Prostate gland (tissue), 2 donors: ENCODE results near the gene WFDC2. TPM values are rescaled to one million over a fixed set of nuclear protein-coding genes. Genes with fewer than 3 reads are reported as not detected.

Source experiments
- DNase-seq: peaks from one replicate; pipeline ENCODE4 v3.0.0-alpha.2; 2019; ENCODE audit warnings: low spot score
- H3K27ac ChIP-seq, 2 donors: fragments of 200-600 bp; sonication (generic); 2 replicates each; pipeline ENCODE4 v1.5.1; 2017 to 2019
- H3K27me3 ChIP-seq: fragments of 200-600 bp; sonication (generic); replicated peaks from 2 replicates; pipeline ENCODE4 v1.5.1; 2019; ENCODE audit not compliant: insufficient read depth
- H3K36me3 ChIP-seq, 2 donors: fragments of 200-600 bp; sonication (generic); 1 replicate in 1 of 2; 2 replicates in 1 of 2; pipeline versions ENCODE4 v1.5.1 to v1.8.1; 2017 to 2019
- H3K4me1 ChIP-seq: fragments of 200-600 bp; sonication (generic); replicated peaks from 2 replicates; pipeline ENCODE4 v1.5.1; 2019
- H3K4me3 ChIP-seq, 2 donors: fragments of 200-600 bp; sonication (generic); 2 replicates each; pipeline ENCODE4 v1.5.1; 2017 to 2019
- H3K9me3 ChIP-seq: fragments of 200-600 bp; sonication (generic); 2 replicates; pipeline ENCODE4 v1.5.1; 2017
- POLR2A ChIP-seq: fragments of 450-650 bp; IDR thresholded peaks from one replicate; pipeline ENCODE4 v1.6.1; 2016; ENCODE audit warnings: antibody characterized with exemption, mild to moderate bottlenecking
- POLR2AphosphoS5 ChIP-seq: sonication (generic); formaldehyde crosslinking; IDR thresholded peaks from one replicate; pipeline ENCODE4 v1.6.1; 2017; ENCODE audit warnings: antibody characterized with exemption
- WGBS: methylation state at CpG from one replicate; pipeline ENCODE4 v1.1.5; 2018; 5-methylcytosine and 5-hydroxymethylcytosine counted together
- intact Hi-C: fragments of 100-400 bp; cut with DNase I; formaldehyde crosslinking; loops from one replicate; pipeline ENCODE4 v1.14.2; 2022
- total RNA-seq, 2 donors: library from RNA; depleted of rRNA; stranded (reverse); fragments of >200 nt; gene quantifications; one replicate each; pipeline ENCODE4 v1.1.0, GENCODE V29; 2016
- TF ChIP-seq, protein P1 (sequence below), 4 experiments: fragments of 200-600 bp in 2 of 4; fragments of 450-650 bp in 2 of 4; sonication (generic) in 2 of 4; IDR thresholded peaks; 1 replicate in 3 of 4; 2 replicates in 1 of 4; pipeline ENCODE4 v1.5.1; 2016 to 2019; ENCODE audit warnings: antibody characterized with exemption in 4 of 4, mild to moderate bottlenecking in 2 of 4, moderate library complexity in 2 of 4

Gene WFDC2
- total RNA-seq, 2 donors from 2014 or later, result 100.0 to 122 TPM

GRCh38 chr20:45484676-45485075 is 15.1 kb downstream of the WFDC2 start:
- Histone ChIP-seq H3K9me3 (no peaks in the 10 kb centered on the region), H3K27me3 (no peaks in the 10 kb centered on the region), H3K27ac (no peak overlapping the region), H3K4me3 (no peak overlapping the region), H3K4me1 (no peaks in the 10 kb centered on the region), H3K36me3 (no peaks in the 10 kb centered on the region)
- DNase-seq, result no peak
- intact Hi-C loops, result no loop called here
- WGBS, result 54% methylated on average over 6 of the region's 6 CpGs
- TF ChIP-seq POLR2A (no peak), POLR2AphosphoS5 (no peak)
- TF ChIP-seq, protein P1, sequence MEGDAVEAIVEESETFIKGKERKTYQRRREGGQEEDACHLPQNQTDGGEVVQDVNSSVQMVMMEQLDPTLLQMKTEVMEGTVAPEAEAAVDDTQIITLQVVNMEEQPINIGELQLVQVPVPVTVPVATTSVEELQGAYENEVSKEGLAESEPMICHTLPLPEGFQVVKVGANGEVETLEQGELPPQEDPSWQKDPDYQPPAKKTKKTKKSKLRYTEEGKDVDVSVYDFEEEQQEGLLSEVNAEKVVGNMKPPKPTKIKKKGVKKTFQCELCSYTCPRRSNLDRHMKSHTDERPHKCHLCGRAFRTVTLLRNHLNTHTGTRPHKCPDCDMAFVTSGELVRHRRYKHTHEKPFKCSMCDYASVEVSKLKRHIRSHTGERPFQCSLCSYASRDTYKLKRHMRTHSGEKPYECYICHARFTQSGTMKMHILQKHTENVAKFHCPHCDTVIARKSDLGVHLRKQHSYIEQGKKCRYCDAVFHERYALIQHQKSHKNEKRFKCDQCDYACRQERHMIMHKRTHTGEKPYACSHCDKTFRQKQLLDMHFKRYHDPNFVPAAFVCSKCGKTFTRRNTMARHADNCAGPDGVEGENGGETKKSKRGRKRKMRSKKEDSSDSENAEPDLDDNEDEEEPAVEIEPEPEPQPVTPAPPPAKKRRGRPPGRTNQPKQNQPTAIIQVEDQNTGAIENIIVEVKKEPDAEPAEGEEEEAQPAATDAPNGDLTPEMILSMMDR (IDR thresholded peaks at IDR 0.05), result no peak

DNA sequence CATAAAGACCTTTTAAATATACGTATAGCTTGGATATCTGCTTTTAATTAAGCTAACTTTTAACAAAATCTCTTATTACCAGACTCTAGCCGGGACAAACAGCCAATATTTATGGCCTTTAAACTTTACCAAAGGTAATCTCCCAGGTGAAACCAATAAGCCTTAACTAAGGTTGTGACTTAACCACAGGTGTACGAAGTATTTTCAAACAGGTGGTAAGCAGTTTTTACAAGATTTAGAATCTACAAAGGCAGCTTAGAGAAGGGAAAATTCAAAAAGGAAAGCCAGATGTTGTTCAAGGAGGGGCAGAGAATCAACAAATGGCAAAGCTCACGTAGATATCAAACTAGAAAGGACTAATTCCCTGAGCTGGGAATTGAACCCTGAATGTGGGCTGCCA is 15.8 kb downstream of the WFDC2 start:
- no peak overlapping the region for H3K4me3 ChIP-seq
- TF ChIP-seq POLR2AphosphoS5 (no peak), POLR2A (no peak)
- TF ChIP-seq, protein P1 (IDR thresholded peaks at IDR 0.05), result no peak
- H3K27me3 ChIP-seq, result no peaks in the 10 kb centered on the region
- no peaks in the 10 kb centered on the region for H3K4me1 ChIP-seq
- no peak for DNase-seq
- 66% methylated on average over 4 of the region's 4 CpGs for WGBS
- intact Hi-C loops, result no loop called here
- H3K36me3 ChIP-seq, result no peaks in the 10 kb centered on the region
- H3K27ac ChIP-seq, result no peak overlapping the region
- H3K9me3 ChIP-seq, result no peaks in the 10 kb centered on the region

- no peaks in the 10 kb centered on the region for H3K4me1 ChIP-seq
- H3K36me3 ChIP-seq, result no peaks in the 10 kb centered on the region
- DNase-seq, result no peak
- TF ChIP-seq, protein P1 (IDR thresholded peaks at IDR 0.05), result peak in 1 of 4 experiments; percentile 7
- no peak for TF ChIP-seq POLR2AphosphoS5
- H3K27me3 ChIP-seq, result no peaks in the 10 kb centered on the region
- intact Hi-C loops, result no loop called here
- no peak overlapping the region for H3K27ac ChIP-seq
- WGBS, result 38% methylated on average over 20 of the region's 20 CpGs
- no peaks in the 10 kb centered on the region for H3K9me3 ChIP-seq
- H3K4me3 ChIP-seq, result no peak overlapping the region
Observed at GRCh38 chr20:45487231-45487635, 17.7 kb downstream of the WFDC2 start.

GRCh38 chr20:45489083-45489531 is 19.6 kb downstream of the WFDC2 start:
- Histone ChIP-seq H3K4me3 (no peak overlapping the region), H3K9me3 (no peaks in the 10 kb centered on the region), H3K27me3 (no peaks in the 10 kb centered on the region), H3K4me1 (no peaks in the 10 kb centered on the region), H3K36me3 (no peaks in the 10 kb centered on the region), H3K27ac (no peak overlapping the region)
- WGBS, result 65% methylated on average over 1 of the region's 1 CpG
- TF ChIP-seq POLR2A (no peak), POLR2AphosphoS5 (no peak)
- TF ChIP-seq, protein P1 (IDR thresholded peaks at IDR 0.05), result no peak
- DNase-seq, result no peak
- intact Hi-C loops, result no loop called here

DNA sequence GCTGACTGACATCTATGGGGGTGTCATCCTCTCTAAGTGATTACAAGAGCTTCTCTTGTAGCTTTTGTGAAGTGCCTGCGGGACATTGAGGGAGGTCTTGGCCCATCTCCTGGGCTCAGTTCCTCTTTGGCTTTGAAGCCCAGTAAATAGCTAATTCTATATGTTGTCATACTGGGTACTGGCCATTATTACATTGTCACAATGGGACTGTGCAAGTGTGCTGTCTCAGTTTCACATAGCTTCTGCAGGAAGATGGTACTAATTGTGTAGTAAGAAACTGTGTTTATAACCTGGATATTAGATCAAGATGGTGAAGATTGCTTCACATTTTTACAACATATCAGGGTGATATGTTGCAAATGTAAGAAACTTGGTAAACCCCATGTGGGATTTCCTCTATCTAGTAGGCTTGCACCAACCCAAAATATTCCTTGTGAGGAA is 26.0 kb downstream of the WFDC2 start:
- WGBS, result 86% methylated on average over 1 of the region's 1 CpG
- Histone ChIP-seq H3K36me3 (no peaks in the 10 kb centered on the region), H3K27ac (no peak overlapping the region), H3K27me3 (no peaks in the 10 kb centered on the region), H3K4me3 (no peak overlapping the region), H3K4me1 (no peaks in the 10 kb centered on the region), H3K9me3 (no peaks in the 10 kb centered on the region)
- TF ChIP-seq POLR2A (no peak), POLR2AphosphoS5 (no peak)
- TF ChIP-seq, protein P1 (IDR thresholded peaks at IDR 0.05), result no peak
- no peak for DNase-seq
- intact Hi-C loops, result no loop called here
